ENCODE measurements around the gene STMN3. TPM values are rescaled to one million over a fixed set of nuclear protein-coding genes. Genes with fewer than 3 reads are reported as not detected.

STMN3 gene
- total RNA-seq, 2 donors from 2014 or later, result 21.2 to 24.5 TPM

DNA sequence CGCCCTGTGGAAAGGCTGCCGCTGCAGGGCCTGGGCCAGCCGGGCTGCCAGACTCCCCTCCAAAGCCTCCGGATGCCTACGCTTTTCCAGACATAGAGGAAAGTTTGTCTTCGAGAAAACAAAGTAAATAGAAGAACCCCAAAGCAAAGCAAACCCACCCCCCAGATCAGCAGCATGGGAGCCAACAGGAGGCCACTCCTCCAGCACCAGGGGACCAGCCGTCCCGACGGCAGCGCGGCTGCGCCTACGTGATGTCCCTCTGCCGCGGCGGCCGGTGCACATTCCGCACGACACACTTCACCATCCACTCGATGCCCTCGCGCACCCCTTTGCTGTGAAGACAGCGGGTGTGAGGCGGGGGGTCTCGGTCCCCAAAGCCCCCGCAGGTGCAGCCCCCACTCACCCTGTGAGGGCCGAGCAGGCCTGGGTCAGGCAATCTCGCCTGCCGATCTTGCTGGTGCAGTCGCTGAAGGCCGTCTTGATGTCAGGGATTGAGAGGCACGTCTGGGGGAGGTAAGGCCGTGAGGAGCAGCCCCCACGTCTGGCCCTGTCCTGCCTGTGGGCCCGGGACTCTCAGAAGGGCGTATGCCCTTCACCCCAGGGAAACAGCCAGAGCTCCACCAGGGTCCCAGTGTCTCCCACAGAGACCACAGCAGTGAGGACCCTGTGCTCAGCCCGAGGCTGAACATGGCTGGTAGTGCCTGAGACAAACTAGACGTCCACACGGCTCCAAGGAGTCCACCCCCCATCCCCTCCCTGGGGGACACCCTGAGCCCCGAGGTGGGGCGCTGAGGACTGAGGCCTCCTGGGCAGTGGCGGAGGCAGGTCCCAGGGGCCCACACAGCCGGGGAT, 47.2 kb upstream of the STMN3 start:
- no peak overlapping the region for H3K27ac ChIP-seq
- no peaks in the 10 kb centered on the region for H3K9me3 ChIP-seq
- H3K36me3 ChIP-seq, result peaks cover 0 to 16% of the 10 kb centered on the region in 2 donors
- DNase-seq (ENCODE audit: low spot score), result no peak
- H3K4me3 ChIP-seq, result no peak overlapping the region
- peaks cover 7% of the 10 kb centered on the region for H3K4me1 ChIP-seq (replicated peaks)
- intact Hi-C loops (cut with DNase I), result no loop called here
- TF ChIP-seq, protein P1, sequence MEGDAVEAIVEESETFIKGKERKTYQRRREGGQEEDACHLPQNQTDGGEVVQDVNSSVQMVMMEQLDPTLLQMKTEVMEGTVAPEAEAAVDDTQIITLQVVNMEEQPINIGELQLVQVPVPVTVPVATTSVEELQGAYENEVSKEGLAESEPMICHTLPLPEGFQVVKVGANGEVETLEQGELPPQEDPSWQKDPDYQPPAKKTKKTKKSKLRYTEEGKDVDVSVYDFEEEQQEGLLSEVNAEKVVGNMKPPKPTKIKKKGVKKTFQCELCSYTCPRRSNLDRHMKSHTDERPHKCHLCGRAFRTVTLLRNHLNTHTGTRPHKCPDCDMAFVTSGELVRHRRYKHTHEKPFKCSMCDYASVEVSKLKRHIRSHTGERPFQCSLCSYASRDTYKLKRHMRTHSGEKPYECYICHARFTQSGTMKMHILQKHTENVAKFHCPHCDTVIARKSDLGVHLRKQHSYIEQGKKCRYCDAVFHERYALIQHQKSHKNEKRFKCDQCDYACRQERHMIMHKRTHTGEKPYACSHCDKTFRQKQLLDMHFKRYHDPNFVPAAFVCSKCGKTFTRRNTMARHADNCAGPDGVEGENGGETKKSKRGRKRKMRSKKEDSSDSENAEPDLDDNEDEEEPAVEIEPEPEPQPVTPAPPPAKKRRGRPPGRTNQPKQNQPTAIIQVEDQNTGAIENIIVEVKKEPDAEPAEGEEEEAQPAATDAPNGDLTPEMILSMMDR (IDR thresholded peaks at IDR 0.05), result no peak
- no peak for TF ChIP-seq POLR2AphosphoS5 (IDR thresholded peaks at IDR 0.05)
- no peak for TF ChIP-seq POLR2A (IDR thresholded peaks at IDR 0.05)
- H3K27me3 ChIP-seq (replicated peaks; ENCODE audit: insufficient read depth), result no peaks in the 10 kb centered on the region
- 81% methylated on average over 43 of the region's 43 CpGs for WGBS

DNA sequence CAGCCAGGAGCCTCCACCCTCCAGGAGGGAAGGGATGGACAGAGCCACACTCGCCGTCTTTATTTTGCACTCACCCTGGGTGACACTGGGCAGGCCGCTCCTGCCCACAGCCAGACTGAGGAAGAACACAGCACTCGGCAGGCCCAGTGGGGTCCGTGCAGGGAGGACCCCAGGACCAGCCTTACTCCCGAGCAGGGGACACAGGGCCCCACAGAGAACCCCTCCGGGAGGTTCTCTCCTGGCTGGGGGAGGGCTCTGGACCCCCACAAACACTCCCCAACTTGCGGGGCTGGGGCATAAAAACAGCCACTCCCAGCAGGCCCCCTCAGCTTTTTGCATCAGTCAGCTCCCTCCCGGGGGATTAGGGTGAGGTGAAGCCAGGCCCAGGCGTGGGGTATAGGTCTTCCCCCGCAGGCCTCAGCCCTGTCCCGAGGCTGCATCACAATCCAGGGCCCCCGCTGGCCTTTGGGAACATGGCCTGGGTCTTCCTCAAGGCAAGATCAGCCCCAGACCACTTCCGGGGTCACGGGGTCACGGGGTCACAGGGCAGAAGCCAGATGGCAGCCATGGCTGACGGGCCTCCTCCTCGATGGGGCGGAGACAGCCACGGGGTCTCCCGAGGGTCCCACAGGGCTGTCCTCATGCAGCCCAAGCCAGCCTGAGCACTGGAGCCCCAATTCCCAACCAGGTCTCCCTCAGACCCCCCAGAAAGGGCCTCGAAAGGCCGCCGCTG, 46.4 kb upstream of the STMN3 start:
- intact Hi-C loops (cut with DNase I), result no loop called here
- Histone ChIP-seq H3K36me3 (peaks cover 0 to 14% of the 10 kb centered on the region in 2 donors), H3K27me3 (replicated peaks; ENCODE audit: insufficient read depth) (no peaks in the 10 kb centered on the region), H3K4me1 (replicated peaks) (peaks cover 7% of the 10 kb centered on the region), H3K4me3 (no peak overlapping the region), H3K27ac (no peak overlapping the region), H3K9me3 (no peaks in the 10 kb centered on the region)
- DNase-seq (ENCODE audit: low spot score), result no peak
- 83% methylated on average over 23 of the region's 24 CpGs for WGBS
- TF ChIP-seq POLR2A (IDR thresholded peaks at IDR 0.05) (no peak), POLR2AphosphoS5 (IDR thresholded peaks at IDR 0.05) (no peak)
- TF ChIP-seq, protein P1 (IDR thresholded peaks at IDR 0.05), result no peak

DNA sequence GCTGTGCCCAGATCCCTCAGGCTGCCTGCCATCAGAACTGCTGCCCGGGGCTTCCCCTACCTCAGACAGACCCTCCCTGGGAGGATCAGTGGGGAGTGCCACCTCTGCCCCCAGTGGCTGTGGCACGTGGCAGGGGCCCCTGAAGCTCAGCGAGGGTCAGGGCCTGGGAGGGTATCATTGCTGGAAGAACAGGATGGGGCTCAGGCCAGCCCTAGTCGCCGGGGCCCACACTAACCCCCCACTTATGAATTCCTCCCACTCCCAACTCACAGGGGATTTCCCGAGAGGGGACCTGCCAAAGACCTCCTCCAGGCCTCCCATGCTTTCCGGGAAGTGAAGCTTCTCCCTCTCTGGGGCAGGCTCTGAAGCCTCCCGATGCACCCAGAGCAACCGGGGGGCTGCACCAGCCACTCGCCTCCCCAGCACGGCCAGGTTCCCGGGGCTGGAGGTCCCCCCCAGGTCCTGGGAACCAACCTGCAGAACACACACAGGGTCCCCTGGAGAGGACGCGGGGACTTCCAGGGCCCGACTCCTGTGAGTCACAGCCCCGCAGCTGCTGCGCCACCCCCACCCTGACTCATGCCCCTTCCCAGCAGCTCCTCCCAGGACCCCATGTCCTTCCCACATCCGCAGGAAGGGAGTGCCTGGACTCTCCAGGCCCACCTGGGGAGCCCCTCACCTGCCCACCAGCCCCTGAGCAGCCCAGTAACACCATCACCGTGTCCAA, 45.7 kb upstream of the STMN3 start:
- no peak for DNase-seq (ENCODE audit: low spot score)
- intact Hi-C loops (cut with DNase I), result no loop called here

DNA sequence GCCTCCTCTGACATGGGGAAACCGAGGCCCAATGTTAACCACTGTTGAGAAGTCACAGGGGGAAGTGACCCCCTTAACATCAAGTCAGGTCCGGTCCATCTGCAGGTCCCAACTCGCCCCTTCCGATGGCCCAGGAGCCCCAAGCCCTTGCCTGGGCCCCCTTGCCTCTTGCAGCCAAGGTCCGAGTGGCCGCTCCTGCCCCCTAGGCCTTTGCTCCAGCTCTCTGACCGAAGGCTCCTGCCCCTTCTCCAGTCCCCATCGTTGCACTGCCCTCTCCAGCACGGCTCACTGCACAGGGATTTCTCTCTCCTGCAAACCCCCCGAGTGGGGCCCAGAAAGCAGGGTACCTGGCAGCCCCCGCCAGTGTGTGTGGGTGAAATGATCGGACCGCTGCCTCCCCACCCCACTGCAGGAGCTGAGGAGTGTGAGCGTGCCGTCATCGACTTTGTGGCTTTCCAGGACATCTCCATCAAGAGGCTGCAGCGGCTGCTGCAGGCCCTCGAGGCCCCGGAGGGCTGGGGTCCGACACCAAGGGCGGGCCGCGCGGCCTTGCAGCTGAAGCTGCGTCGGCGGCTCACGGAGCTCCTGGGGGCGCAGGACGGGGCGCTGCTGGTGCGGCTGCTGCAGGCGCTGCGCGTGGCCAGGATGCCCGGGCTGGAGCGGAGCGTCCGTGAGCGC, 44.8 kb upstream of the STMN3 start:
- Histone ChIP-seq H3K4me3 (no peak overlapping the region), H3K36me3 (no peaks in the 10 kb centered on the region), H3K27ac (no peak overlapping the region), H3K4me1 (replicated peaks) (peaks cover 7% of the 10 kb centered on the region), H3K27me3 (replicated peaks; ENCODE audit: insufficient read depth) (no peaks in the 10 kb centered on the region), H3K9me3 (no peaks in the 10 kb centered on the region)
- DNase-seq (ENCODE audit: low spot score), result no peak
- 78% methylated on average over 38 of the region's 40 CpGs for WGBS
- no peak for TF ChIP-seq POLR2A (IDR thresholded peaks at IDR 0.05)
- TF ChIP-seq, protein P1 (IDR thresholded peaks at IDR 0.05), result no peak
- TF ChIP-seq POLR2AphosphoS5 (IDR thresholded peaks at IDR 0.05), result no peak
- intact Hi-C loops (cut with DNase I), result no loop called here

More for the DNA sequence above, 45.7 kb upstream of the STMN3 start:
- WGBS, result 43% methylated on average over 17 of the region's 19 CpGs
- Histone ChIP-seq H3K27ac (no peak overlapping the region), H3K27me3 (replicated peaks; ENCODE audit: insufficient read depth) (no peaks in the 10 kb centered on the region), H3K36me3 (peaks cover 0 to 7% of the 10 kb centered on the region in 2 donors), H3K9me3 (no peaks in the 10 kb centered on the region), H3K4me3 (no peak overlapping the region), H3K4me1 (replicated peaks) (peaks cover 7% of the 10 kb centered on the region)
- TF ChIP-seq POLR2A (IDR thresholded peaks at IDR 0.05), result no peak
- TF ChIP-seq, protein P1 (IDR thresholded peaks at IDR 0.05), result no peak
- TF ChIP-seq POLR2AphosphoS5 (IDR thresholded peaks at IDR 0.05), result no peak
